T1000 (cell line): ENCODE data around the gene RAPSN.

Source experiments
- DNase-seq: peaks from one replicate; lab custom pipeline; 2025; ENCODE audit warnings: mixed read lengths; lab: John Stamatoyannopoulos, UW

Gene RAPSN

GRCh38 chr11:47448566-47449427 is at the start of gene RAPSN:
Gene RAPSN (minus strand): TSS chr11:47449136. CDS start chr11:47448964, 172 bp downstream.
- no peak for DNase-seq

- DNase-seq: no peak
Measured at GRCh38 chr11:47498149-47498548, 49.2 kb upstream of the RAPSN start.

DNA sequence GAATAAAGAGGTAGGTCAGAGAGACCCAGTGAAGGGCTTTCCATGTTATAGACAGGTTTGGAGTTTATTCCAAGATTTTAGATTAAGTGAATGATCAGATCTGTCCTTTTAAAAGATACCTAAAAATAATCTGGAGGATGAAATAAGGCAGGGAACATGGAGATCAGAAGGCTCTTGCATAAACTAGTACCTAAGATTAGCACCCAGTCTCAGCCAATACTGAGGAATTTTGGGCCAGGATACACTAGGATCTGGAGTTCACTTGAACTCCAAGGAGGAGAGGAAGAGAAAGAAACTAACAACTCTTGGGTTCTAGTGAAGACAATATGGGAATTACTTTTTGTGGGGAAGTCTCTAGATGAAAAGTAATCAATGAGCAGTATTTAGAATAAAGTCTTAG is 47.9 kb upstream of the RAPSN start:
- DNase-seq: no peak

DNA sequence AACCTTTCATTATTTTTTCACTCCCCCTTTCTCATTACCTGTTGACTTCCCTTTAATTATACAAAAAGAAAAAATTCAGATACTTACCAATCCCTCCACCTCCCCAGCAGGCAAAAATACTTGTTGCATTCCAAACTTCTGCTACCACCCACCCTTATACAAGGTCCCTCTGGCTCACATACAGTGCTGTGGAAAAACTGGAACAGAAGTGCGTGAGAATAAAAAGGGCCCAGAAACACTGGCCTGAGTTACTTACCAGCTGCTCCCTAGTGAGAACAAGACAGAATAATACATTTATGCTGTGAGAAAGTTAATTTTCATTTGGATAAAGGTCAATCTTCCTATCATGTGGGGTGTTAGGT is 46.9 kb upstream of the RAPSN start:
- no peak for DNase-seq

DNA sequence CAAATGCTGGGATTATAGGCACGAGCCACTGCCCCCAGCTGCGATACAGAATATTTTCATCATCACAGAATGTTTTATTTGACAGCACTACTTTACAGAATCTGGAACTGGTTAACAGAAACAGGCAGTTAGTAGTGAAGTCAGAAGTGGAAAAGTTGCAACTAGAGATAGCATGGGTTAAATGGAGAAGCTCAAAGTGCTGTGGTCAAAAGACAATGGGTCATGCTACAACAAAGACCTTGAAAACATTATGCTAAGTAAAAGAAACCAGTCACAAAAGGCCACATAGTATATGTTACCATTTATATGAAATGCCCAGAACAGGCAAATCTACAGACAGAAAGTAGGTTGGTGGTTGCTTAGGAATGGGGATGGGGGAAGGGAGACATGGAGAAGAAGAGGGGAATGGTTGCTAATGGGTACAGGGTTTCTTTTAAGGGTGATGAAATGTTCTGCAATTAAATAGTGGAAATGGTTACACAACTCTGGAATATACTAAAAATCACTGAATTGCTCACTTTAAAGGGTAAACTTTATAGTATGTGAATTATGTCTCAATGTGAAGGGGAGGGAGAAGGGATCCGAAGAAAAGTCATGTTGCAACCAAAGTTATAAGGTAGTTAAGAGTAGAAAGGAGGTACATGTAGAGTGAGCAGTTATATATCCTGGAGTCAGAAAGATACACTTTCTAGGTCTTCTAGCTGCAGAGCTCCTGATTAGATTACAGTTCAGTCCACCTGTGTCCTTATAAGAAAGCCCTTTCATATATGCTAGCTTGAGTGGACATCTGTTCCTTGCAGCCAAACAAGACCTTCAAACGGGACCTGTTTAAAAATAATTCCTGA is 46.3 kb upstream of the RAPSN start:
- DNase-seq: no peak

- no peak for DNase-seq
Measured at GRCh38 chr11:47489395-47489755, 40.4 kb upstream of the RAPSN start.

- DNase-seq: no peak
Measured at GRCh38 chr11:47488674-47489394, 39.9 kb upstream of the RAPSN start.

- DNase-seq: no peak
Measured at GRCh38 chr11:47488111-47488510, 39.2 kb upstream of the RAPSN start.

- no peak for DNase-seq
Measured at GRCh38 chr11:47487421-47487820, 38.5 kb upstream of the RAPSN start.

DNA sequence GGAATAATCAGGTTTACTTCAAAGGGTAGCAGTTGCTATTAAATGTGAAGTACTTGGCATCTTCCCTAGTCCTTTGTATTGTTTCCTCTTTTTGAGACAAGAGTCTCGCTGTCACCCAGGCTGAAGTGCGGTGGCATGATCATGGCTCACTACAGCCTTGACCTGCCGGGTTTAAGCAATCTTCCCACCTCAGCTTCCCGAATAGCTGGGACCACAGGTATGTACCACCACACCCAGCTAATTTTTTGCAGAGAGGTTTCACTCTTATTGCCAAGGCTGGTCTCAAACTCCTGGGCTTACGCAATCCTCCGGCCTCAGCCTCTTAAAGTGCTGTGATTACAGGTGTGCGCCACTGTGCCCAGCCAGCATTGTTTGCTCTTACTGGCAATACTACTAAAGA is 36.2 kb upstream of the RAPSN start:
- DNase-seq: no peak

DNA sequence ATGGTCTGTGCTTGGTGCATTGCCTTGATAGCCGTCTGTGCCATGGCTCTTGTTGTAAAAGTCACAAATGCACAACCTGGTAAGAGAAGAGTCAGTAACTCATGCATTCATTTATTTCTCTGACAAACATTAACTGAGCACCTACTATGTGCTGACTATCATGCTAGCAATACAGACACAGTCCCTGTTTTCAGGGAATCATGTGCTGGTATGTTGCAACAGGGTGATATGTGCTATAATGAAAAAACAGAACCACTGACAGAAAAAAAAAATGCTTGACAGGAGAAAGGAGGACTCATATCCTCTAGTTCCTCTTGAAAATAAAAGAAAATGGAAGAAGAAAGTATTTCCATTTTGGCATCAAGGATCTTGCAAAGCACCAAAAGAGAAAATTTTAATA is 34.5 kb upstream of the RAPSN start:
- no peak for DNase-seq

DNA sequence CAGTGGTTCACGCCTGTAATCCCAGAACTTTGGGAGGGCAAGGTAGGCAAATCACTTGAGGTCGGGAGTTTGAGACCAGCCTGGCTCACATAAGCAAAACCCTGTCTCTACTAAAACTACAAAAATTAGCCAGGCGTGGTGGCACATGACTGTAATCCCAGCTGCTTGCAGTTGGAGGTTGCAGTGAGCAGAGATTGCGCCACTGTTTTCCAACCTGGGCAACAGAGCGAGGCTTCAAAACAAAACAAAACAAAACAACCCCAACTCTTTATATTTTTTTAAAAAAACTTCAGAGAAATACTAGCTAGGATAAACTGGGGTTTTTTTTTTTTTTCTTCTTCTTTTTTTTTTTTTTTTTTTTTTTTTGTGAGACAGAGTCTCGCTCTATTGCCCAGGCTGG is 31.8 kb upstream of the RAPSN start:
- no peak for DNase-seq

DNA sequence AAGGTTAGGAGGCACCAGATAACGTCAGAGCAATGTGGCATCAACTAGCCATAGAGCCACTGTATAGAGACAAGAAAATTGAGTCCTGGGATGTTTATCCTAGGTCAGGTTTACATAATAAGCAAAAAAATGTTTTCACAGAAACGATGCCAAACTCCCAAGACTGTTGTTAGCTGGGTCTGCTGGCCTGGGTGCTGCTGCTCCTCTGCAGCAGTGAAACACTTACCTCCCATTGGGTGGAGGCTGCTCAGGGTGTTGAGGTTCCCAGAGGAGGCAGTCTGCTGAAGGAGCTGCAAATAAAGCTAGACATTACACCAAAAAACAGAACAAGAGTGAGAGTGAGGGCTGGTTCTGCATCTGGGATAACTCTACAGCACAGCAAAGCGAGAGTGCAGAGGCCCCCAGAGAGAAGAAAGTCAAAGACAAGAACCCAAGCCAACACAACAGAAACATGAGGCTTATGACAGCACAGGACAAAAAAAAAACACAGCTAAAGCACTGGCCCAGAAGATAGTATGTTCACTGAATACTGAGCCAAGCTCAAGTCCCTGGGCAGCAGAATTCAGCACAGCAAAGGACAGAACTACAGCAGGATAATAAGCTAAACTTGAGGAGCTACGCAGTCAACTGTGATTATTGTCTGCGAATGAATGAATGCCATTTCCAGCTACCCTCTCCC is 29.9 kb upstream of the RAPSN start:
- DNase-seq: no peak

DNA sequence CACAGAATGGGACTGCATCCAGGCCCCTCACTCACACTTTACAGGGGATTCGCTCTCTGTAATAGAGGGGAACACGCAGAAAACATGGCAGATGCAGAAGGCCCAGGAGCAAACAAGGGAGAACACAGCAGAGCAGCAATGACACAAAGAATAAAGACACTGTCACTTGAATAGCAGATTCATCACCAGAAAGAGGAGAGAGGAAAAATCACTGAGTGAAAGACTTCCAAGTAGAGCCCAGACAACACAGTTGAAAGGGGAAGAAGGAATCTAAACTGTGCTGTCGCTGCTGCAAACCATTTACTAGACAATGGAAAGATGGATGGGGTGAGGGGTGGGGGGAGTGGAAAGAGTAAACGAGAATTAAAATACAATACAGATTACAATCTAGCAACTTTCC is 28.8 kb upstream of the RAPSN start:
- DNase-seq: no peak

DNA sequence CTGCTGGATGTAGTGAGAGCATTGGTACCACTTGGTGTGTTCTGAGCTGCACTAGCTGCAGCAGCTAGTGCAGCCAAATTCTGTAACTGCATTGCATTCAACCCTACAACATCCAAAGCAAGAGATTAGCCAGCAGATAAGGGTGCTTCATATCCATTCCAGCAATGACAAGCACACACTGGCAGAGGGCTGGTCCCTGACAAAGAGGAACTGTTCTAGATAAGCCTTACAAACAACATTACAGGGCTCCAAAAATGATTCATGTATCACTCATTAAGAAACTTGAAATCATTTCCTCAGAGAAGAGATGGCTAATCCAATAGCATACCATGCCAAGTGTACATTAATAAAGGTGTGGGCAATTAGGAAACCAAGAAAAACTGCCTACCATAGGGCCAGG is 28.4 kb upstream of the RAPSN start:
- no peak for DNase-seq

DNA sequence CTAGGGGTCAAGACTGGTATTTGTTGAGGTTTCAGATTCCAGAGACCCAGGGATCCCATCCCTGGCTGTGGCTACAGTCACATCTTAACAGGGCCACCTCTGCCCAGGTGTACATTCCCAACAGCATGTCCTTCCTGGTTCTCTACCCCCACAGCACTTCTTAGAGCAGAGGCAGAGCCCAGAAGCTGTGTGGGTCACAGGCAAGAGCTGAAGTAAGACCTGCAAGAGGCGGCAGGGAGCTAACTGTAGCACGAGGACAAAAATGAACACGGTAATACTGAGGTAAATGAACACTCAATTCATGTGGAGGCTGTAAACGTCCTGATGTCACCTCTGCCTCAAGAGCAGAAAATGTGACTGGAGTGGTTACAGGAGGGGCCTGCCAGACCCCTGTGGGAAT is 21.7 kb upstream of the RAPSN start:
- no peak for DNase-seq

DNA sequence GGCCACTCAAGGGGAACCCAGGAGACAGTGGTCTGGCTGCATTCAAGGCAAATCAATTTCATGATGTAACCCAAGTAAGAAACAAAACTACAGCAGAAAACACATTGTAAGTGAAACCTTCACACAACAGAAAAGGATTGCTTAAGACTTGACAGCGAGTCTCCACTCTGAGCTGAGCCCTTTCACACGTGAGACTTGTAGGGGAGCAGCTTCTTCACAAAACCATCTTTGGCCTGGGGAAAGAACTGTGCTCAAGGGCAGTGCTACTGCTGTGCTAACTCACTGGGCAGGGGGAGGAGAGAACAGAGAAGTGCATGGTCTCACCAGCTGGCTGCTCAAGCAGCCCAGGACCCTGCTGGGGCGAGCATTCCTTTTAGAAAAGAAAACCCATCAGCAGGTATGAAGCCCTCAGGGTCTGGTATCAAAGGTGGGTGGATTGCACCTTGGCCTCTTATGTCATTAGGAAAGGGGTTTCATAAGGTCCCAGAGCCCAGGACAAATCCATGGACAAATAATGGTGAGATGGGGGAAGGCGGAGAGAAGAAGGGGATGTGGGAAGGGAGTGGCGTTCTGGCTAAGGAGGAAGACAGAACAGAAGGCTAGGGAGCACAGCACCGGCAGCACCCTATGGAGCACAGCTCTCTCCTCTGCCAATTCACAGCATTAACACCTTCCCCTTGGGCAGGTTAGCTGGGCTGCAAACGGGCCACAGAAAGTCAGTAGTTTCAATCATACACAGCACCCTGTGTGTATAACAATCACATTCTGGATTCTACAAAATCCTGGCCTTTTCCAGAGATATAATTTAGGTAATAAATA is 20.6 kb upstream of the RAPSN start:
- no peak for DNase-seq

DNA sequence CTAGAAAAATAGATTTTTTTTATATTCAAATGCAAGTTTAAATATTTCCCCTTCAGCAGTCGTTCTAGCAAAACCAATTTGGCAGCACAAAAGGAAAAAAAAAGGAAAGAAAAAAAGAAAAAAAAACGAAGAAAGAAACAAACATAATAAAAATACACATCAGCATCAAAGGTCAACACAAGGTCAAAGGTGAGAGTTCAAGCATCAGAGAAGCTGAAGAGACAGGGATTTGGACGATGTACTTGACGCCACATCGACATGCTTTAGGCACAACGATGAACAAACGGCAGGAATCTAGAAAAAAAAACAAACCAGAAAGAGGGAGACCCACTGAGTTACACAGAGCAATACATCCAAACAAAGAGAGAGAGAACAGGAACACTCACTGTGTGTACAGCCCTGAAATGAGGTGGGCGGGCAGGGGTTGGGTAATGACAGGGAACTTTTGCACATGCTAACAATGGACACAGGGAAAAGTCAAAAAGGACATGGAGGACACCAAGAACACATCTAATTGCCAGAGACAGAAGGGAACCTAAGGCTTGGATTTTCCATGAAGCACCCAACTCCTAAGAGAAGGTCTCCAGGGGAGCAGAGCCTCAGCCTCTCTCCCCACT is 19.8 kb upstream of the RAPSN start:
- no peak for DNase-seq

GRCh38 chr11:47467357-47467756 is 18.4 kb upstream of the RAPSN start:
- DNase-seq: no peak

DNA sequence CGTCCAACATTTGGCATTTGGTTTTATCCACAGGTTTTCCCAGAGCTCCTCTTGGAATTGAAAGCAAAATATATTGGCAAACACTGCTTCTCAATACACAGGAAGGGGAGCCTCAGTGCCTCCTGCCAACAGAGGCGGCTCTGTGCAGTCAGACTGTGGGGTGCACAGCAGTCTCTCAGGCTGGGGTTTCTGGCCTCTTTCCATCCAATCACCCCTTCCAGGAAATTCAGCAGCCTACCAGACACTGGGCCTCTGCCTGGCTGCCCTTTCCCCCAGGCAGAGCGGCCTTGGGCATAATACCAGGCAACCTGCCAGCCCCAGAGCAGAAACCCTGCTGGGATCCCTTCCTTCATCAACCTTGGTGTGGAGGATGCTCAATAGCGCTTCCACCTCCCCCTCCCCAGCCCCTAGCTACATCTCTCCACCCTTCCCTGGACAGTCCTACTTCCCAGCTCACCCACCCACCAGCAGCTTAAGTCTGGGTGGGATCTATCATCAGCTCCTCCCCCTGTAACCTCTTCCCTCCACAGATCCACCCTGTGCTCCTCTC is 17.8 kb upstream of the RAPSN start:
- DNase-seq: peak; percentile 19
